Measurements from ENCODE around the gene LPO. TPM values are rescaled to one million over a fixed set of nuclear protein-coding genes. Genes with fewer than 3 reads are reported as not detected.

The LPO gene
- total RNA-seq, 1 experiment from 2014 or later = not detected

DNA sequence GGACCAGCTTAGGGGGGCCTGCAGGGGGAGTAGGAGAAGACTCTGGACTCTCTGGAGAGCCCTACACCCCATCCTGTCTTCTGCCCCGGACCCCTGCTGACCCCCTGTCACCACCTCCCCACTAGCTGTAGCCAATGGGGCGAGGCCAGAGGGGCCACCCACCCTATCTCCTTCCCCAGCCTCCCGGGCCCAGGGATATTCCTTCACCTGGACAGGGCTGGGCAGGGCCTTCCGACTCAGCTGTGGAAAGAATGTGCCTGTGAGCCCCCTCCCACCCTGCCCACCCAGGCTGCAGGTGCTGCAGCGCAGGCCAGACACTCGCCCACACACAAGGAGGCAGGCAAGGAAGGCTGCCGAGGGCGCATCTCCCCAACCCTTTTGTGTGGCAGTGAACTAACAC, 67.2 kb downstream of the LPO start:
- Mint-ChIP-seq H3K9me3 (ENCODE audit: low read depth, unreplicated experiment) (no peaks in the 10 kb centered on the region), H3K27ac (ENCODE audit: unreplicated experiment) (no peak overlapping the region), H3K36me3 (ENCODE audit: insufficient read depth, unreplicated experiment) (no peaks in the 10 kb centered on the region), H3K4me1 (ENCODE audit: low read depth, unreplicated experiment) (no peaks in the 10 kb centered on the region), H3K27me3 (ENCODE audit: unreplicated experiment) (peaks cover 67% of the 10 kb centered on the region), H3K4me3 (ENCODE audit: low read depth, unreplicated experiment) (no peak overlapping the region)
- CTCF ChIA-PET = interaction anchor here (0.8 kb wide), 1 partner anchor 9 kb away, joined by 3 read pairs; no protein-coding TSS in a partner anchor
- TF ChIP-seq, protein P1, sequence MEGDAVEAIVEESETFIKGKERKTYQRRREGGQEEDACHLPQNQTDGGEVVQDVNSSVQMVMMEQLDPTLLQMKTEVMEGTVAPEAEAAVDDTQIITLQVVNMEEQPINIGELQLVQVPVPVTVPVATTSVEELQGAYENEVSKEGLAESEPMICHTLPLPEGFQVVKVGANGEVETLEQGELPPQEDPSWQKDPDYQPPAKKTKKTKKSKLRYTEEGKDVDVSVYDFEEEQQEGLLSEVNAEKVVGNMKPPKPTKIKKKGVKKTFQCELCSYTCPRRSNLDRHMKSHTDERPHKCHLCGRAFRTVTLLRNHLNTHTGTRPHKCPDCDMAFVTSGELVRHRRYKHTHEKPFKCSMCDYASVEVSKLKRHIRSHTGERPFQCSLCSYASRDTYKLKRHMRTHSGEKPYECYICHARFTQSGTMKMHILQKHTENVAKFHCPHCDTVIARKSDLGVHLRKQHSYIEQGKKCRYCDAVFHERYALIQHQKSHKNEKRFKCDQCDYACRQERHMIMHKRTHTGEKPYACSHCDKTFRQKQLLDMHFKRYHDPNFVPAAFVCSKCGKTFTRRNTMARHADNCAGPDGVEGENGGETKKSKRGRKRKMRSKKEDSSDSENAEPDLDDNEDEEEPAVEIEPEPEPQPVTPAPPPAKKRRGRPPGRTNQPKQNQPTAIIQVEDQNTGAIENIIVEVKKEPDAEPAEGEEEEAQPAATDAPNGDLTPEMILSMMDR (IDR thresholded peaks at IDR 0.05; ENCODE audit: unreplicated experiment) = no peak
- DNase-seq = no peak
- BruUV-seq (replicated peaks) = no TSS peak
- intact Hi-C loops (cut with micrococcal nuclease; ENCODE audit: unreplicated experiment) = no loop called here

- Mint-ChIP-seq H3K9me3 (ENCODE audit: low read depth, unreplicated experiment) (no peaks in the 10 kb centered on the region), H3K27ac (ENCODE audit: unreplicated experiment) (no peak overlapping the region), H3K4me3 (ENCODE audit: low read depth, unreplicated experiment) (no peak overlapping the region), H3K27me3 (ENCODE audit: unreplicated experiment) (peaks cover 60% of the 10 kb centered on the region), H3K36me3 (ENCODE audit: insufficient read depth, unreplicated experiment) (no peaks in the 10 kb centered on the region), H3K4me1 (ENCODE audit: low read depth, unreplicated experiment) (no peaks in the 10 kb centered on the region)
- no peak for DNase-seq
- intact Hi-C loops (cut with micrococcal nuclease; ENCODE audit: unreplicated experiment) = no loop called here
- BruUV-seq (replicated peaks) = no TSS peak
- TF ChIP-seq, protein P1 (IDR thresholded peaks at IDR 0.05; ENCODE audit: unreplicated experiment) = no peak
- CTCF ChIA-PET = no interaction called here
Observed at GRCh38 chr17:58306131-58306951, 68.0 kb downstream of the LPO start.

- Mint-ChIP-seq H3K36me3 (ENCODE audit: insufficient read depth, unreplicated experiment) (no peaks in the 10 kb centered on the region), H3K27ac (ENCODE audit: unreplicated experiment) (no peak overlapping the region), H3K27me3 (ENCODE audit: unreplicated experiment) (peaks cover 56% of the 10 kb centered on the region), H3K4me3 (ENCODE audit: low read depth, unreplicated experiment) (no peak overlapping the region), H3K4me1 (ENCODE audit: low read depth, unreplicated experiment) (no peaks in the 10 kb centered on the region), H3K9me3 (ENCODE audit: low read depth, unreplicated experiment) (no peaks in the 10 kb centered on the region)
- intact Hi-C loops (cut with micrococcal nuclease; ENCODE audit: unreplicated experiment) = no loop called here
- TF ChIP-seq, protein P1 (IDR thresholded peaks at IDR 0.05; ENCODE audit: unreplicated experiment) = no peak
- DNase-seq = no peak
- no TSS peak for BruUV-seq (replicated peaks)
- CTCF ChIA-PET = no interaction called here
Observed at GRCh38 chr17:58307468-58308172, 69.2 kb downstream of the LPO start.

- H3K27ac Mint-ChIP-seq (ENCODE audit: unreplicated experiment) = no peak overlapping the region
- no peaks in the 10 kb centered on the region for H3K36me3 Mint-ChIP-seq (ENCODE audit: insufficient read depth, unreplicated experiment)
- BruUV-seq (replicated peaks) = no TSS peak
- DNase-seq = peak; percentile 21
- peaks cover 56% of the 10 kb centered on the region for H3K27me3 Mint-ChIP-seq (ENCODE audit: unreplicated experiment)
- CTCF ChIA-PET = no interaction called here
- intact Hi-C loops (cut with micrococcal nuclease; ENCODE audit: unreplicated experiment) = no loop called here
- H3K4me3 Mint-ChIP-seq (ENCODE audit: low read depth, unreplicated experiment) = no peak overlapping the region
- H3K4me1 Mint-ChIP-seq (ENCODE audit: low read depth, unreplicated experiment) = no peaks in the 10 kb centered on the region
- no peaks in the 10 kb centered on the region for H3K9me3 Mint-ChIP-seq (ENCODE audit: low read depth, unreplicated experiment)
- TF ChIP-seq, protein P1 (IDR thresholded peaks at IDR 0.05; ENCODE audit: unreplicated experiment) = peak; percentile 23
Observed at GRCh38 chr17:58308173-58308984, 70.0 kb downstream of the LPO start.
